Measurements from ENCODE around the gene HOXC6.

The HOXC6 gene

DNA sequence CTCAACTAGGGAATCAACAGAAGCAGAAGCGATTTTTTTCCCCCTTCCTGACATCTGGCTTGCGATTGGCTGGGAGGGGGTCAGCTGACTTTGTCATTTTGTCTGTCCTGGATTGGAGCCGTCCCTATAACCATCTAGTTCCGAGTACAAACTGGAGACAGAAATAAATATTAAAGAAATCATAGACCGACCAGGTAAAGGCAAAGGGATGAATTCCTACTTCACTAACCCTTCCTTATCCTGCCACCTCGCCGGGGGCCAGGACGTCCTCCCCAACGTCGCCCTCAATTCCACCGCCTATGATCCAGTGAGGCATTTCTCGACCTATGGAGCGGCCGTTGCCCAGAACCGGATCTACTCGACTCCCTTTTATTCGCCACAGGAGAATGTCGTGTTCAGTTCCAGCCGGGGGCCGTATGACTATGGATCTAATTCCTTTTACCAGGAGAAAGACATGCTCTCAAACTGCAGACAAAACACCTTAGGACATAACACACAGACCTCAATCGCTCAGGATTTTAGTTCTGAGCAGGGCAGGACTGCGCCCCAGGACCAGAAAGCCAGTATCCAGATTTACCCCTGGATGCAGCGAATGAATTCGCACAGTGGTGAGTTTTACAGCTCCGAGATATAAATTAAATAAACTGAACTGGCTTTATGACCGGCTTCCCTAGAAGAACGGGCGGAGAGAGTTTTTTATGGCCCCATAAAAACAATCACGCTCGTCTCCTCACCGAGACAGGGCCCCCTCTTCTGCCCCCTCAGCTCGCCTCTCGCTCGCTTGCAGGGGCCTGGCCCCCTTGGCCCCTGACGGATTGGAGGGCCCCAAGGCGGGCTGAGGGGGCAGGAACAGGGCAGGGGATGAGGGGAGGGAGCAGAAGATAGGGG is at the start of gene HOXC6:
Gene HOXC6, plus strand, starts transcription at position 127 of the 888 bp plus-strand sequence. Its CDS starts 82 bp downstream, at position 209.
- DNase-seq = peak; percentile 69

DNA sequence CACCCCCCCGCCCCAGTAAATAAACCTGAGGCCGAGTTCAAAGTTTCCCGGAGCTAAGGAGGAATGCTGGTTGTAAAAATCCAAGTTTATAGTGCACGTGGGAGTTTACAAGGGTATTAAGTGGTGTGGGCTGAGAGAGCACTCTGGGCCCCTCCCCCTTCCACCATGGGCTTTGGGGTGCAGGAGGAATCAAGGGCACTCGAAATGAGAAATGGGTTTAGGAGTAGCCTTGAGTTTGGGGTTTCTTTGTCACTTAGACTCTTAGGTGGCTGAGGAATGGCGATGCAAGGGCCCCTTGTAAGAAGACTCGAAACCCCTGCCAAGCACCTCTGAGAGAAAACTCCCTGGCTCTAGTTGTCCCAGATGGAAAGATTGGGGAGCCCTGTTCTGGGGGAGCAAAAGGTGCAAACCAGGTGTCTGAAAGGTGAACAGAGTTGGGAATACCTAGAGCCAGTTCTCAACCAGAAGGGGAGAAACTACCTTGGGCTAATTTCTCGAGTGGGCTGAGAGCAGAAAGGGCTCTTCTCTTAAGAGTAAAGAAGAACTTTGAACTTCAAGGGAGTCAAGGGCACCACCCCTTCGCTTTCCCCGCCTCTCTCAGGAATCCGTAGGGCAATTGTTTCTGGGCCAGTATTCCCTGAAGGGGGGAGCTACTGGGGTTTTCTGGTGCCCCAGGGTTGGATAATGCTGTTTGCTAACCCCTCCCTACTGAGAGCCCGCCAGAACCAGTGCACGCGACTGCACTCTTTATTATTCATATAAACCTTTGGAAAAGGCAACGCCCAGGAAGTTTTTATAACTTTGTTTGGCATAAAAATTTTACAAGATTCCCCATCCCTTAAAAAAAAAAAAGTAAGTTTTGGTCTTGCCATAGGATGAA is 49.5 kb upstream of the HOXC6 start:
- no peak for DNase-seq

DNA sequence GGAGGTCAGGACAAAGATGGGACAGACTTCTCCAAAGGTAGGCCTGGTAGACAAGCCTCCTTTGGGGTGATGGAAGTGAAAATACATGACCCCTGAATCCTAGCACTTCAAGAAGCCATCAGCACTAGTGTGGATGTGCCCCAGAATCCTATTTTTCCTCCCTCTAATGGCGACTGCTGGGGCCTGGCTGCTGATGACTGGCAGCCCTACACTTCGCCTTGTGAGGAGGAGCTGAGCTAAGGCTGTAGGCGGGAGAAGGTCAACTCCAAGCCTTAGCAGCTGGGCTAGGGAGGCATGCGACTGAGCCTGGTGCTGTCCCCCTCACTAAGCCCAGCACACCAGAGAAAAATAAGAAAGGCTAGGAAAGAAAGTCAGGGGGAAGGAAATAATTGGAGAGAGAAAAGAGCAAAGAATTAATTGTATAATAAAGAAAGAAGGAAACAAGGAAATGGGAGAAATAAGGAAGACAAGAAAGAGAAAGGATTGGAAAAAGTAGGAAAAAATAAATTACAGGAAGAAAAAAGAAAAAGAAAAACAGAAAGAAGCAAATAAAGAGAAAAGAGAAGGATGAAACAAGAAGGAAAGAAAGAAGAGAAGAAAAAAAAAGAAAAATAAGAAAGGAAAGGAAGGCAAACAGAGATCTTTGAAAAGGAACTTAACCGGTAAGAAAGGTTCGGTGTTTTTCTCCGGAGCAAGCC is 48.0 kb upstream of the HOXC6 start:
- no peak for DNase-seq

DNA sequence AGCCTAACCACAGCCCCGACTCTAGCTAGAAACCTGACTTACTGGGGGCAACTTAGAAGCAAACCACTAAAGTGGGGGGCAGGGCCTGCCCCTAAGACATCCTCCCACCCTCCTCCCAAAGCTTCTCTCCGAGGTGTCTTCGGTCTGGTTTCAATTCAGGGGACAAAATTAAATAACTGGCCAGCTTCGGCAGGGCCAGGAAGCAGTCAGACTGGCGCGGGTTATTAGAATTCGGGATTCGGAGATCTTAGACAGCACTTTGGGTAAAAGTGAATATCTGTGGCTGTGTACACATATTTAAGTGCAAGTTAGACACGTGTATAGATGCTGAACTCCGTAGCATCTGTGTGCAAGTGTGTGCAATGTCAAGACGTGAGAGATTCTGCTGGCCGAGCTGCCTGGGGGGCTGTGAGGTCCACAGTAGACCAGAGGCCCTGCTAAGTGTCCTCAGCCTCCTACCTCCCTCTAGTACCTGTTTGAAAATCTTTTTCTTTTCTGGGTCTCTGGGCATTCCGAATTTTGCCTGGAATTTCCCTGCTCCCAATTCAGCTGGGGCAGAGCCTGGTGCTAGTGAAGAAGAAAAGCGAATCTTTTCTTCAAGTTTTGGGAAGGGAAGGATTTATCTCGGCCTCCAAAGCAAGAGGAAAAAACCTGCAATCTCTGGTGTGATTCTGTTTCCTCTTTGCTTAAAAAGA is 47.3 kb upstream of the HOXC6 start:
- DNase-seq = no peak

DNA sequence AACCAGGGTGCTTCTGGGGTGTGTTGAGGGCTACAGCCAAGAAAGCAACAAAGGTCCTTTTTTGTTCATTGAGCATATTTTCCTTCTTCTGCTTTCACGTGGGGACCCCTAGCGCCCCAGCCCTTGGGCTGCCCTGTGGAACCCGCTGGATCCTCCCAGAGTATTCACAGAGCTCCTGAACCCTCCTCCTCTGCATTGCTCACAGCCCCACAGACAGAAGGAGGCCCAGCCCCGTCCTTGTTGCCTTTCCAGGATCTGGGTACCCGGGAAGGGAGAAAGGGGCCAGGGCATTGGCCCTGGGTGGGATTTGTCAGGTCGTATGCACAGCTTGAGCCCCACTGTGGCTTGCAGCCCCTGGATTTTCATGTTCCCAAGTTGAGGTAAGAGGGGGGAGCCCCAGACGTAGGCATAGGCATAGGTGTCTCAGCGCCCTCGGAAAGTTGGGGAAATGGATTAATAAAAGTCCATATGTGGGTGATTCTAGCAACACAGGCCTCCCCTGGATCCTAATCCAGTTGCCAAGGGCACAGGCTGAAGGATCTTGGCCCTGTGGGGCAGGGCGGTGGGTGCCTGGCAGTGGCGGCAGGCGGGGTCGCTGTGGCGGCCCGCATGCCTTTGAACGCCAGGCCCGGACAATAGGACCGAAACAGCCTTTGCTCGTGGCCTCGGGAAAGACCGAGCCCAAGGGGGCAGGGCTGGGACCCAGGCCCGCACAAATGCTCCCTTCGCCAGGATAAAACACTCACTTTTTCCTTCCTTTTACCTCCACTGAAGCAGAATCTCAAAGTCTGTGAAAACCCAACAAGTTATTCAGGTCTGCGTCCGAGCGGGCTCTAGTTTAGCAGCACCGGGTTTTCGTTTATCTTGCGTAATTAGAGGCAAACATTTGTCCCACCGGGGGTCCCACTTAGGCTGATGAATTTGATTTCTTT is 46.3 kb upstream of the HOXC6 start:
- DNase-seq = no peak

DNA sequence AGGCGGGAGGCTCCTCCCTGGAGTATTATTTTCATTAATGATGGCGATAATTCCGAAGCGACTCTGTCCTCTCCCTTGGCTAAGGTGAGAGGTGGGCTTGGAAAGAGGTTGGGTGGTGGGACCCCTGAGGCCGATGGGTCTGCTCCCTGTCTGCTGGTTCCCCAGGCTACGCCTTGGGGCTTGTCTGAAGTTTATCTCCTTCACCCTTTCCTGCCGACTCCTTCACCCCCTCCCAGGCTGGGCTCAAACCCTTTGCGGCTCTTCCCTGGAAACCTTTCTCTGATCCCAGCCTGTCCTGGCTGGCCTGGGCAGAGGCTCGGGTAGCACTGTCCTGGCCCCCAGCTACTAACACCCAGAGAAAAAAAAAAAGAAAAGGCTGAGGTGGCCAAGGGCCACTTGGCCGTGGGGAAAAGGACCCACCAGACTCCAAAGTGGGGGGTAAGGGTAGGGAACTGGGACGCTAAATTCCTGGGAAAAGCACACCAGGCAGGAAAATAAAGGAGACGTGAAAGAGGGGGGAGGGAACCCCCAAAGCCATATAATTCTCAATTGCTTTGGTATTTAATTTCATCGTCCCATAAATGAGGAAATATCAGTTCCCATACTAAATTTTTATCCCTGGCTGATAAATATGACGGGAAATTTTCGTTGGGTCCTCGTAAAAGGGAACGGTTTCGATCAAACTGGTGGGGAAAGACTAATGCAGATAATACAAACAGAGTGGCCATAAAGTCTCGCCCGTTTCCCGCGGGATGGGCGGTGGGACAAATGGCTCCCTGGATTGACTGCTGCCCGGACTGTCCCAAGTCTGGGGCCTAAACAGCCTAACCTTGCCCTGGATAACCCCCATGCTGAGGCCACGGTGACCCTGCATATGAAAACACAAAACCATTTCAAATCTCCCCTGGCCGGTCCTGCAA is 45.3 kb upstream of the HOXC6 start:
- DNase-seq = no peak

DNA sequence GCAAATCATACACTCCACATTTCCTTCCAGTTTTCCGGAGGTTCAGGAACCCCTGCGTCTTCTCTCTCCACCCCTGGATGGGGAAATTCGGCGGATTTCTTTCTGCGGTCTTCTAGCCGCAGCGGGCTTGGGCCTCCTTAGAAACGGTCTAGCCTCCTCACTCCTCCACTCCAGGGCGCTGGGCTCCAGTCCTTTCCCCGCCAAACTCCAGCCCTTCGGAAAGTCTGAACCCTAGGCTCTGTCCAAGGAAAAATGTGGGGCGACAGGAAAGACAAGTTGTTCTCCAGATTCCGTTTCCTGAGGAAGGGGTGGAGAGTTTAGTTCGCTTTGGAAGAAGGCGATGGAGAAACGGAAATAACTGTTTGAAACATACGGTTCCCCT is 44.7 kb upstream of the HOXC6 start:
- DNase-seq = no peak

DNA sequence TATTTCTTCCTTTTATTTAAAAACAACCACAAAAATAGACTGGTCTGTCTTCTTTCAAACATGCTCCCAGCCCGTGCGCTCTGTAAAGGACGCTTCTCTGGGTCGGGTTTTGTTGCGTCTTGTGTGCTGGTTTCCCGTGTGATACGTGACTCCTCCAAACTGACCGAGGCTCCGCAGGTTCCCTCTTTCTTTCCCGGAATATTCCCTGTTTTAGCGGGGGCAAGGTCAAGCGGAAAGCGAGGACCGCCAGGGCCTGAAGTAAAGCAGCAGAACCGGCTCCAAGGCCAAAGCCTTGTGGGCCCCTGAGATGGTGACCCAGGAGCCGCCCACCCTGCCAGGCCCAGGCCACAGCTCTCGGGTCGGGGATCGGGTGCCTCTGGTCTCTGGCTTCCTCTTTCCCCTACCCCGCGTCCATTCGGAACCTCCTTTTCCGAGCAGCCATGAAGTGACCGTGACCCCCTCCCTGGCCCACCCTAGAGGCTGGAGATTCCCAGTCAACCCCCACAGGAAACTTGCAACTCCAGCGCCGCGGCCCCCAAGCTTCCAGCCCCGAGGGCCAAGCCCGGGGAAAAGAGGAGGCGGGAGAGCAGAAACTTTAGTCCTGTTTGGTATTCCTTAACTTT is 44.2 kb upstream of the HOXC6 start:
- no peak for DNase-seq

DNA sequence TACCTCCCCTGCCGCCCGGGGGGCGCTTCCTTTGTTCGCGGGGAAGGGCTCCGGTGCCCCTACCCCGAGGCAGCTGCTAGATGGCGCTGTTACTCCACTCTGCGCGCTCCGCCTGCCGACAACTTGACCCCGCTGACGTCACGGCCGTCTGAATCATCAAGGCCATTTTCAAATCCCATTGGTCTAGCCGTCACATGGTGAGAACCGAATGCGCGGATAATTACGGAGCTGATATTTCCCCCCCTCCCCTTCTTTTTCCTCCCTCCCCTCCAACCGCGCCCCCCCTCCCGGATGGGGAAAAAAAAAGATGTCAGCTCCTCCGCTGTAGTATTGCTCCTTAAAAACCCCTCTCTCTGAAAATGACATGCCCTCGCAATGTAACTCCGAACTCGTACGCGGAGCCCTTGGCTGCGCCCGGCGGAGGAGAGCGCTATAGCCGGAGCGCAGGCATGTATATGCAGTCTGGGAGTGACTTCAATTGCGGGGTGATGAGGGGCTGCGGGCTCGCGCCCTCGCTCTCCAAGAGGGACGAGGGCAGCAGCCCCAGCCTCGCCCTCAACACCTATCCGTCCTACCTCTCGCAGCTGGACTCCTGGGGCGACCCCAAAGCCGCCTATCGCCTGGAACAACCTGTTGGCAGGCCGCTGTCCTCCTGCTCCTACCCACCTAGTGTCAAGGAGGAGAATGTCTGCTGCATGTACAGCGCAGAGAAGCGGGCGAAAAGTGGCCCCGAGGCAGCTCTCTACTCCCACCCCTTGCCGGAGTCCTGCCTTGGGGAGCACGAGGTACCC is 43.1 kb upstream of the HOXC6 start, which contains the start of gene HOXC10:
Gene HOXC10, plus strand, starts transcription at position 246 of the 791 bp plus-strand sequence. Its CDS starts 114 bp downstream, at position 360.
- DNase-seq = peak; percentile 95

DNA sequence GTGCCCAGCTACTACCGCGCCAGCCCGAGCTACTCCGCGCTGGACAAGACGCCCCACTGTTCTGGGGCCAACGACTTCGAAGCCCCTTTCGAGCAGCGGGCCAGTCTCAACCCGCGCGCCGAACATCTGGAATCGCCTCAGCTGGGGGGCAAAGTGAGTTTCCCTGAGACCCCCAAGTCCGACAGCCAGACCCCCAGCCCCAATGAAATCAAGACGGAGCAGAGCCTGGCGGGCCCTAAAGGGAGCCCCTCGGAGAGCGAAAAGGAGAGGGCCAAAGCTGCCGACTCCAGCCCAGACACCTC is 42.6 kb upstream of the HOXC6 start:
- DNase-seq = no peak

DNA sequence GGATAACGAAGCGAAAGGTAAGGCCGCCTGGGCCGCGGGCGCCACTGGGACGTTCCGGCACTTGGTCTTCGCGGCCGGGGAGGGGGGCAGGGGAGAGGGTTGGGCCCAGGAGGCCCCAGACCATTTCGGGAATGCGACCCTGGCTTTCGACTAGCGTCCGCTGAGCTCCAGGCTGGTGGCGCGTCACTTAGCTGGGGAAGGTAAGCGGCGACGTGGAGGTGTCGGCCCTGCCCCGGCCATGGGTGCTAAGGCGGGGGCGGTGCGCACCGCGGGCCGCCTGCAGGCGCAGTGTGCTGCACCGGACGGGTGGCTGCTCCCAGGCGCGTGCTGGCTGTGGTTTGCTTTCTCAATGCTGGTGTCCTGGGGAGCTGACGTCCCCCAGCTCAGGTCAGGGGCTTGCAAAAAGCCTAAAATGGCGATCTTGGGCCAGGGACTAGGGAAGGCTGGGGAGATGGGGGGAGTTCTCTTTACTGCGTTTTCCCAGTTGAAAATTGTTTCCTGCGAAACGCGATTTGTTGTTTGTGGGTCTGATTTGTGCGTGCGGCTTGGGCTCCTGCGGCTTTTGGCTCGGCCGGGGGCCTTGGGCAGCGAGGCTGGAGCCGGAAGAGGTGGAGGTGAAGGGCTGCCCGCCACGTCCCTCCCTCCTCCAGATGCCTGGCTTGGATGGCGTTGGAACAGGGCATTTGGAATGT is 42.1 kb upstream of the HOXC6 start:
- DNase-seq = no peak

DNA sequence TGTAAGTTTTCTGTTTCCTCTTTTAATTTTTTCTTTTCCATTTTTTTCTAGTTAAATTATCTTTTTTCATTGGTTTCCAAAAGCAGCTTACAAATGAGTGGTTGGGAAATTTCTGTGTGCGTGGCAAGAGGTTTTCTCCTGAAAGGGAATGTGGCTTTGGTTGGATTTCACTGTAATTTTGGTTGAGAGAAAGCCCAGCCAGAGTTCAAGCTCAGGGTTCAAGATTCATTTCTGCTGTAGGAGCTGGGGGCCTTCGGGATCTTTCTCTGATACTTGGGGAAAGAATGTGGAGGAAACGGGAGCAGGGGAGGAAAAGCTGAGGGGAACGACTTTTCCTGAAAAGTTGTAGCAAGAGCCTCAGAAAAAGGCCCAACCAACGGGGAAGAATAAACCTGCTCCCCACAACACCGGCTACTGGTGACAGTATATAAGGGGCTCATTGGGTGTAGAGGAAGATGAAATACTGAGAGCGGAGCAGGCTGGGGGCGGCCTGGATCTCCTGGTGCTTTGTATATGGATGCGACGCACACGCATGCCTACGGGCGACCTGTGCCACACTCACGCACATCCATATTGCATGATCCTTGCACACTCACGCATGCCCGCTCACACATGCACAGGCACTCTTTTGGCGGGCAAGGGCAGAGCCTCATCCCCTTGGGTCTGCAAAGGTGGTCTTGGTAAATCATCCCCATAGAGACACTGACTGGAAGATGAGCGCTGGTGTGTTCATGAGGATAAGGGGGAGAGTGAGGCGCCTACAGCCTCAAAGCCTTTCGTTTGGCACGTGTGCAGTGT is 41.4 kb upstream of the HOXC6 start:
- no peak for DNase-seq

DNA sequence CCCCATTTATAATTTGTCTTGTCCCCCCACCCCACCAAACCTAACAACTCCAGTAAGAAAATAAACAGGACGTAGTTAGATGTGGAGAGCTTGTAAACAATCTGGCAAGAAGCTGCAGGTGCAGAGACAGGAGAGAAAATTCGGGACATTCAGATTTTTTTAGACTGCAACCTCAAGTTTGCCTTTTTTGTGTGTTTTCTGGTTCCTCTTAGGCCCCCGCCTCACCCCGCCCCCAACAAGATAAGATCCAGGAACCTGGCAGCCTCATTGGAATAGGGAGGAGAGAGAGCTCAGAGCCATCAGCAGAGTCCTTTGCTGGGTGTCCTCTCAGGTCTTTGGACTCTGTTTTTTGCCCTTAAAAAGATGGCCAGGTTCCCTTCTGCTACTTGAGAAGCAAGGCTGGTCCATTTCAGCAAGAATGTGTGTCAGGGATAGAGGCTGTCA is 40.4 kb upstream of the HOXC6 start:
- DNase-seq = no peak

DNA sequence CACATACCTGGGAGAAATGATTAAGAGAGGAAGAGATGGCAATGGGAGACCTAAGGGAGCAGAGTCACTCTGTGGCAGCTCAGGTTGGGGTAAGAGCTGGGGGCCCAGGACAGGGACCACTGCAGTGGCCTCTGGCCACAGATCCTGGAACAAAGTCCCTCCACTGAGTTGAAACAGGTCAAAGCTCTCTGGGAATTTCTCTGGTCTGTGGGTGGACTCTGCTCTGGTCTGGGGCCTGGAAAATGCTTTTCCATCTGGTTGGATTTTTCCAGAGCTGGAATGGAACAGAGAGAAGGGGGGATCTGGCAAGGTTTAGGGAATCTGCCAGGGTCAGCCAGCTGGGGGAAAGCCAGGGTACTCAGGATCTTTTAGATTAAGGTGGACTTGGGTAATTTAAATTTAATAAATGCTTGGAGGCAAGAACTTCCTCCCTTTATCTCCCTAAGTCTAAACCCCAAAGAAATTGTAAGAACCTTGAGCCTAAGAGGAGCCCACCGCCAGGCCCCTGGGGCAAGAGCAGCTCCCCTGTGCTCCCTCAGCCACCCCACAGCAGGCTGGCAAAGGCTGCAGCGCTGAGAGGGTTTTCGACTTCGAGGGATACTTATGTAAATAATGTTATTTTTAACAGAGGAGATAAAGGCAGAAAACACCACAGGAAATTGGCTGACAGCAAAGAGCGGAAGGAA is 39.6 kb upstream of the HOXC6 start:
- no peak for DNase-seq

DNA sequence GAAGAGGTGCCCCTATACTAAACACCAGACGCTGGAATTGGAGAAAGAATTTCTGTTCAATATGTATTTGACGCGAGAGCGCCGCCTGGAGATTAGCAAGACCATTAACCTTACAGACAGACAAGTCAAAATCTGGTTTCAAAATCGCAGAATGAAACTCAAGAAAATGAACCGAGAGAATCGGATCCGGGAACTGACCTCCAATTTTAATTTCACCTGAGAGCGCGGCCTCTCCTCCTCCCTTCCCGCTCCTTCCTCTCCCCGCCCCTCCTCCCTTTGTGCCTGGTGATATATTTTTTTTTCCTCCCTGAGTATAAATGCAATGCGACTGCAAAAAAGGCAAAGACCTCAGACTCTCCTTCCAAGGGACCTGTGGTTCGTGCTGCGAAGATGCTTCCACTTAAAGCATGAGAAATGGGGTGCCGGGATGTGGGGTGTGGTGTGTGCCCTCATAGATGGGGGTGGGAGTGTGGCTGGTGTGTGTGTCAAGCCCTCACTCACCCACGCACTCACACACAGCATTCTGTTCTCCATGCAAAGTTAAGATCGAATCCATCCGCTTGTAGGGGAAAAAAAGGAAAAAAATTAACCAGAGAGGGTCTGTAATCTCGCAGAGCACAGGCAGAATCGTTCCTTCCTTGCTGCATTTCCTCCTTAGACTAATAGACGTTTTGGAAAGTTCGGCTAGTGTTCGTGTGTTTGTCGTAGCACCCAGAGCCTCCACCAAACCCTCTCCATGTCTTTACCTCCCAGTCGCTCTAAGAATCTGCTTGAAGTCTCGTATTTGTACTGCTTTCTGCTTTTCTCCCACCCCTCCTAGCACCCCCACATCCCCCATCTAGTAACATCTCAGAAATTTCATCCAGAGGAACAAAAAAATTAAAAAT is 38.8 kb upstream of the HOXC6 start:
- DNase-seq = peak; percentile 77
